Loucy (cell line): ENCODE measurements around the gene BCAS2.

Source experiments
- H2AFZ ChIP-seq: fragments of 200-600 bp; sonication (generic); 2 replicates; pipeline ENCODE4 v1.6.0; 2016; ENCODE audit warnings: antibody characterized with exemption, mild to moderate bottlenecking, low read length, moderate library complexity
- H3F3A ChIP-seq: fragments of 200-600 bp; 2 replicates; pipeline ENCODE4 v1.6.0; 2016; ENCODE audit warnings: antibody characterized with exemption, low read depth, mild to moderate bottlenecking
- H3K27me3 ChIP-seq: fragments of 200-600 bp; sonication (generic); 2 replicates; pipeline ENCODE4 v1.6.1; 2014; ENCODE audit warnings: low read length, mild to moderate bottlenecking; ENCODE audit not compliant: insufficient read depth, poor library complexity, severe bottlenecking
- H3K36me3 ChIP-seq: fragments of 200-600 bp; sonication (generic); 2 replicates; pipeline ENCODE4 v1.6.1; 2016; ENCODE audit warnings: low read length; ENCODE audit not compliant: insufficient read depth
- H3K4me1 ChIP-seq: fragments of 200-600 bp; sonication (generic); 2 replicates; pipeline ENCODE4 v1.5.1; 2014; ENCODE audit warnings: low read length, mild to moderate bottlenecking; ENCODE audit not compliant: insufficient read depth, poor library complexity, severe bottlenecking
- H3K4me2 ChIP-seq: fragments of 200-600 bp; sonication (generic); 2 replicates; pipeline ENCODE4 v1.6.0; 2014; ENCODE audit warnings: antibody characterized with exemption, low read length, low read depth, mild to moderate bottlenecking; ENCODE audit not compliant: poor library complexity, severe bottlenecking
- H3K4me3 ChIP-seq: fragments of 200-600 bp; sonication (generic); 2 replicates; pipeline ENCODE4 v1.5.1; 2014; ENCODE audit warnings: low read length, mild to moderate bottlenecking, mixed read lengths; ENCODE audit not compliant: poor library complexity, severe bottlenecking
- H3K79me2 ChIP-seq: fragments of 200-600 bp; sonication (generic); 2 replicates; pipeline ENCODE4 v1.6.1; 2014; ENCODE audit warnings: low read length; ENCODE audit not compliant: insufficient read depth
- H3K9ac ChIP-seq: fragments of 200-600 bp; sonication (generic); 2 replicates; pipeline ENCODE4 v1.6.0; 2014; ENCODE audit warnings: mild to moderate bottlenecking, low read depth, low read length, moderate library complexity; ENCODE audit not compliant: poor library complexity, severe bottlenecking
- H3K9me2 ChIP-seq: fragments of 200-600 bp; sonication (generic); replicated peaks from 2 replicates; pipeline ENCODE4 v1.6.1; 2016; ENCODE audit warnings: low read depth, low read length, mixed read lengths
- H3K9me3 ChIP-seq: fragments of 200-600 bp; sonication (generic); 2 replicates; pipeline ENCODE4 v1.6.1; 2014; ENCODE audit warnings: mild to moderate bottlenecking, antibody characterized with exemption, low read length, low read depth; ENCODE audit not compliant: insufficient read depth
- H4K20me1 ChIP-seq: fragments of 200-600 bp; sonication (generic); 2 replicates; pipeline ENCODE4 v1.6.0; 2014; ENCODE audit warnings: antibody characterized with exemption, low read length, mild to moderate bottlenecking; ENCODE audit not compliant: insufficient read depth, poor library complexity, severe bottlenecking
- CTCF ChIP-seq: fragments of 200-600 bp; sonication (generic); conservative IDR thresholded peaks from 2 replicates; pipeline ENCODE4 v1.5.1; 2014; ENCODE audit warnings: mild to moderate bottlenecking, antibody characterized with exemption, low read length
- EZH2phosphoT487 ChIP-seq: fragments of 200-600 bp; IDR thresholded peaks from 2 replicates; pipeline ENCODE4 v1.6.1; 2018; ENCODE audit warnings: antibody characterized with exemption, mild to moderate bottlenecking, moderate library complexity, borderline replicate concordance

BCAS2 gene

DNA sequence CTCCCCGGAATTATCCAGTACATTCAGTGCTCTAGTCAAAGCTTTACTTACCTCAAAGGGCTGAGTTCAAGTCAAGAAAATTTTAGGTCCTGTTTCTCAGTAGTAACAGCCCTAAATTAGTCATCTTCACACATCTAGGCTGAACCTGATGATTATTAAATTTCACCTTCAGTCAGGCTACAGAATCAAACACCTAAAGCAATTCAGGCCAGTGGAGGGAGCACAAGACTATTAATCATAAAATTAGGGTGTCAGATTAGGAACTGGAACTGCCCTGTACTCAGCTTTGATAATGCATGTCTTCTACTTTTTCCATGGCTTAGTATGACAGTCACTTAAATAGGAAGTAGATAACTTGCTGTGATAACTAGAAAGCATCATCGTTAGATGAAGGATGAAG lies 28.4 kb upstream of the BCAS2 start:
- H3K27me3 ChIP-seq = peaks cover 6% of the 10 kb centered on the region
- no peaks in the 10 kb centered on the region for H3K4me1 ChIP-seq
- no peak for TF ChIP-seq EZH2phosphoT487
- no peak for TF ChIP-seq CTCF
- H3K79me2 ChIP-seq = no peaks in the 10 kb centered on the region
- no peak overlapping the region for H2AFZ ChIP-seq
- no peaks in the 10 kb centered on the region for H3K9me2 ChIP-seq
- H3K9ac ChIP-seq = no peak overlapping the region
- no peaks in the 10 kb centered on the region for H3K36me3 ChIP-seq
- H4K20me1 ChIP-seq = no peaks in the 10 kb centered on the region
- no peaks in the 10 kb centered on the region for H3F3A ChIP-seq
- no peak overlapping the region for H3K4me2 ChIP-seq
- no peak overlapping the region for H3K4me3 ChIP-seq
- H3K9me3 ChIP-seq = no peaks in the 10 kb centered on the region

DNA sequence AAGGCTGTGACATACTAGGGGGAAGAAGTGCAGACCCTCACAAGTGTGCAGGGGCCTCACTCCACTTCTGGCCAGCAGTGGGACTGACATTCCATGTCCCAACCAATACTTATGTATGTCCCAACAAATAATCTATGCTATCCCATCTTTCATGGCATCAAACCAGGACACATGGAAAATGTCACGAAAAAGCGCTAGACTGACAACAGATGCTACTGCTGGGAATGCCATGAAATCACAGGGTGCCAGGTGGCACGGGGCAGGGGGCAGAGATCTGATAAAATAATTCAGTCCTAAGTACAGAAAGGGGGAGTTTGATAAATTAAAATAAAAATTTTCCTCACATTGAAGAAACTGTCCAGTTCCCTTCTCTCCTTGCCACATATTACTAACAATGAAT lies 27.6 kb upstream of the BCAS2 start:
- Histone ChIP-seq H3K36me3 (no peaks in the 10 kb centered on the region), H4K20me1 (no peaks in the 10 kb centered on the region), H3K4me3 (no peak overlapping the region), H3K79me2 (no peaks in the 10 kb centered on the region), H3K4me1 (no peaks in the 10 kb centered on the region), H3K27me3 (peaks cover 11% of the 10 kb centered on the region), H3K9ac (no peak overlapping the region), H3F3A (no peaks in the 10 kb centered on the region), H3K4me2 (no peak overlapping the region), H3K9me2 (no peaks in the 10 kb centered on the region), H3K9me3 (no peaks in the 10 kb centered on the region), H2AFZ (no peak overlapping the region)
- TF ChIP-seq CTCF (no peak), EZH2phosphoT487 (no peak)

DNA sequence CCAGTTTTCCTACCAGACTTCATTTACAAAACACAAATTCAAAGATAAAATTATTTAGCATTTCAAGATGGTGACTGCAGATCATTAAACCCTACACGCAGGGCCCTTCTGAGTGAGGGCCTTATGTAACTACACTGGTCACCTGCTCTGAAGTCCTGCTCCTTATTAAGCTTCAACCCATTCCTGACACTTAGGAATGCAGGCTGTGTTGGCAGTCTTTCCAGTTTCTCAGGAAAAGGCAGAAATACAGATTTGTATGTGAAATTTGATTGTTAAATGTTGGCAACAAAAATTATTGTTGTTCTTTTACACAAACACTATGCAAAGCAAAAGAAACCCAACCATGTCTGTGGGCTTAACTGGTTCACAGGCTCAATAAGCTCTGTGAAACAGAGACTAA lies 25.8 kb upstream of the BCAS2 start:
- Histone ChIP-seq H3K9me3 (no peaks in the 10 kb centered on the region), H3K4me2 (no peak overlapping the region), H3K4me1 (no peaks in the 10 kb centered on the region), H3F3A (no peaks in the 10 kb centered on the region), H3K79me2 (no peaks in the 10 kb centered on the region), H3K9ac (no peak overlapping the region), H3K36me3 (no peaks in the 10 kb centered on the region), H4K20me1 (no peaks in the 10 kb centered on the region), H3K4me3 (no peak overlapping the region), H3K27me3 (peaks cover 17% of the 10 kb centered on the region), H3K9me2 (no peaks in the 10 kb centered on the region), H2AFZ (no peak overlapping the region)
- TF ChIP-seq CTCF = no peak
- TF ChIP-seq EZH2phosphoT487 = no peak
